OCI-M2 (cell line): ENCODE data around the gene MAGEA2B.
"Not testable (repeated sequence)": the region's sequence is repeated elsewhere in the genome, so short reads cannot be mapped to it uniquely, and the experiment has no call there.

ENCODE experiments used
- DNase-seq: peaks from one replicate; lab custom pipeline; 2025; ENCODE audit not compliant: unreplicated experiment; lab: John Stamatoyannopoulos, UW

MAGEA2B gene

GRCh38 chrX:152754871-152755270, 40.4 kb downstream of the MAGEA2B start:
- DNase-seq = not testable (repeated sequence)

GRCh38 chrX:152758918-152759317, 44.5 kb downstream of the MAGEA2B start, which contains the start of gene CSAG3:
TSS of gene CSAG3 (plus strand) at chrX:152759218.
- DNase-seq = not testable (repeated sequence)

DNA sequence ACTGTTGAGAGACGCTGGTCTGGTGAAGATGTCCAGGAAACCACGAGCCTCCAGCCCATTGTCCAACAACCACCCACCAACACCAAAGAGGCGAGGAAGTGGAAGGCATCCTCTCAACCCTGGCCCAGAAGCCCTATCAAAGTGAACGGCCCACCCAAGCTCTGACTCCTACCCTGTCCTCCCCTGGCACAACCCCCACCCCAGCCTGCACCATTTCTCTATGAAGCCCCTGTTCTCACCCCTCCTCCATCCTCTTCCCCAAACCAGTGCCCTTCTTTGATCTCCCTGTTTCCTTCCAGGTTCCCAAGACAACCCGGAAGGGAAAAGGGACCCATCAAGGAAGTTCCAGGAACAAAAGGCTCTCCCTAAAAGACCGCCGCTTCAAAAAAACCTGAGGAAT, 45.1 kb downstream of the MAGEA2B start:
- DNase-seq = not testable (repeated sequence)

GRCh38 chrX:152761582-152761981, 47.2 kb downstream of the MAGEA2B start:
- not testable (repeated sequence) for DNase-seq

- not testable (repeated sequence) for DNase-seq
Measured at GRCh38 chrX:152766562-152766961, 52.1 kb downstream of the MAGEA2B start.
